Fibroblast of lung (primary cell): ENCODE results near the gene RBCK1. TPM values are rescaled to one million over a fixed set of nuclear protein-coding genes. Genes with fewer than 3 reads are reported as not detected.

Source experiments
- DNase-seq, 2 donors: peaks; one replicate each; pipeline versions ENCODE4 v3.0.0 to v3.0.0-alpha.2; 2010; ENCODE audit warnings: low read depth in 2 of 2
- H2AFZ ChIP-seq: 2 replicates; pipeline ENCODE4 v1.5.1; 2012; ENCODE audit warnings: low read length, control low read depth, inconsistent platforms
- H3K27ac ChIP-seq: 2 replicates; pipeline ENCODE4 v1.5.1; 2011; ENCODE audit warnings: low read length, control low read depth; ENCODE audit not compliant: insufficient read depth
- H3K27me3 ChIP-seq: 2 replicates; pipeline ENCODE4 v1.5.1; 2011; ENCODE audit warnings: mild to moderate bottlenecking, low read length; ENCODE audit not compliant: control insufficient read depth, insufficient read depth
- H3K36me3 ChIP-seq: 2 replicates; pipeline ENCODE4 v1.5.1; 2011; ENCODE audit warnings: low read length; ENCODE audit not compliant: control insufficient read depth, insufficient read depth
- H3K4me1 ChIP-seq: 2 replicates; pipeline ENCODE4 v1.5.1; 2011; ENCODE audit warnings: low read length; ENCODE audit not compliant: control insufficient read depth, insufficient read depth; ENCODE audit errors: extremely low read depth
- H3K4me2 ChIP-seq: 2 replicates; pipeline ENCODE4 v1.5.1; 2011; ENCODE audit warnings: low read length, control low read depth; ENCODE audit not compliant: insufficient read depth; ENCODE audit errors: extremely low read depth
- H3K4me3 ChIP-seq, 4 experiments: fragments of 200-600 bp in 1 of 4; sonication (generic) in 1 of 4; replicated peaks in 1 of 4; 2 replicates each; pipeline ENCODE4 v1.5.1; 2011 to 2016; ENCODE audit warnings: low read length in 4 of 4, low read depth in 3 of 4, mild to moderate bottlenecking in 3 of 4, control low read depth in 2 of 4, inconsistent platforms in 1 of 4, mixed read lengths in 1 of 4; ENCODE audit not compliant: insufficient read depth in 1 of 4; ENCODE audit errors: control extremely low read depth in 1 of 4
- H3K79me2 ChIP-seq: 2 replicates; pipeline ENCODE4 v1.5.1; 2012; ENCODE audit warnings: mild to moderate bottlenecking, low read length, inconsistent platforms; ENCODE audit not compliant: control insufficient read depth, insufficient read depth
- H3K9ac ChIP-seq: 2 replicates; pipeline ENCODE4 v1.5.1; 2011; ENCODE audit warnings: mild to moderate bottlenecking, low read length, control low read depth; ENCODE audit not compliant: insufficient read depth
- H3K9me3 ChIP-seq: 2 replicates; pipeline ENCODE4 v1.5.1; 2012; ENCODE audit warnings: low read depth, low read length; ENCODE audit not compliant: control insufficient read depth, insufficient read depth
- H4K20me1 ChIP-seq: 2 replicates; pipeline ENCODE4 v1.5.1; 2011; ENCODE audit warnings: low read length; ENCODE audit not compliant: control insufficient read depth, insufficient read depth; ENCODE audit errors: extremely low read depth
- CTCF ChIP-seq, 2 donors: IDR thresholded peaks in 1 of 2; conservative IDR thresholded peaks in 1 of 2; 1 replicate in 1 of 2; 2 replicates in 1 of 2; pipeline ENCODE4 v1.5.1; 2011 to 2012; ENCODE audit warnings: low read length in 2 of 2, control low read depth in 1 of 2, inconsistent platforms in 1 of 2, low read depth in 1 of 2, mild to moderate bottlenecking in 1 of 2
- EZH2 ChIP-seq: IDR thresholded peaks from 2 replicates; pipeline ENCODE4 v1.5.1; 2012; ENCODE audit warnings: low read length, control low read depth, mild to moderate bottlenecking; ENCODE audit errors: missing control alignments
- polyA plus RNA-seq, 2 donors: library from polyadenylated mRNA; depleted of rRNA in 1 of 2; stranded (reverse) in 1 of 2; unstranded in 1 of 2; fragments of >200 nt; gene quantifications; 2 replicates each; pipeline ENCODE4 v1.2.1, GENCODE V29; 2011 to 2012; ENCODE audit warnings: missing spikeins in 1 of 2
- total RNA-seq: library from RNA; depleted of rRNA; stranded (reverse); fragments of >200 nt; gene quantifications from 2 replicates; pipeline ENCODE4 v1.2.1, GENCODE V29; 2014

RBCK1 gene
- total and polyA plus RNA-seq, 2 donors (not counting 1 experiment from before 2014, with no cell fraction given), result 35.2 to 89.0 TPM

- Histone ChIP-seq H3K9me3 (no peaks in the 10 kb centered on the region), H3K36me3 (peaks cover 9% of the 10 kb centered on the region), H4K20me1 (no peaks in the 10 kb centered on the region), H3K27me3 (no peaks in the 10 kb centered on the region), H2AFZ (no peak overlapping the region), H3K9ac (no peak overlapping the region), H3K4me1 (no peaks in the 10 kb centered on the region), H3K4me2 (no peak overlapping the region), H3K79me2 (no peaks in the 10 kb centered on the region), H3K27ac (no peak overlapping the region), H3K4me3 (no peak overlapping the region)
- no peak for DNase-seq
- TF ChIP-seq EZH2 (no peak), CTCF (conservative IDR thresholded peaks at IDR 0.05 in 1 of 2, IDR thresholded peaks at IDR 0.05 in 1 of 2; ENCODE audit: low read depth in 1 of 2, low read length in 2 of 2) (no peak)
Observed at GRCh38 chr20:427401-427800, 19.3 kb downstream of the RBCK1 start.

GRCh38 chr20:427849-428657, 20.0 kb downstream of the RBCK1 start:
- H3K4me2 ChIP-seq, result no peak overlapping the region
- no peak overlapping the region for H3K9ac ChIP-seq
- no peak overlapping the region for H3K27ac ChIP-seq
- no peaks in the 10 kb centered on the region for H3K9me3 ChIP-seq
- no peaks in the 10 kb centered on the region for H4K20me1 ChIP-seq
- DNase-seq, result no peak
- H3K36me3 ChIP-seq, result peaks cover 11% of the 10 kb centered on the region
- H3K27me3 ChIP-seq, result no peaks in the 10 kb centered on the region
- no peak for TF ChIP-seq CTCF (conservative IDR thresholded peaks at IDR 0.05 in 1 of 2, IDR thresholded peaks at IDR 0.05 in 1 of 2; ENCODE audit: low read depth in 1 of 2, low read length in 2 of 2)
- no peak for TF ChIP-seq EZH2
- H3K79me2 ChIP-seq, result no peaks in the 10 kb centered on the region
- no peak overlapping the region for H2AFZ ChIP-seq
- no peaks in the 10 kb centered on the region for H3K4me1 ChIP-seq
- H3K4me3 ChIP-seq, result no peak overlapping the region

- TF ChIP-seq CTCF (conservative IDR thresholded peaks at IDR 0.05 in 1 of 2, IDR thresholded peaks at IDR 0.05 in 1 of 2; ENCODE audit: low read depth in 1 of 2, low read length in 2 of 2) (no peak), EZH2 (no peak)
- DNase-seq, result no peak
- Histone ChIP-seq H3K27ac (no peak overlapping the region), H3K27me3 (no peaks in the 10 kb centered on the region), H4K20me1 (no peaks in the 10 kb centered on the region), H3K79me2 (no peaks in the 10 kb centered on the region), H3K9ac (no peak overlapping the region), H3K9me3 (no peaks in the 10 kb centered on the region), H3K4me3 (no peak overlapping the region), H3K36me3 (peaks cover 11% of the 10 kb centered on the region), H3K4me2 (no peak overlapping the region), H3K4me1 (no peaks in the 10 kb centered on the region), H2AFZ (no peak overlapping the region)
Observed at GRCh38 chr20:428658-429200, 20.6 kb downstream of the RBCK1 start.
